ENCODE data around the gene DACH1.

DNA sequence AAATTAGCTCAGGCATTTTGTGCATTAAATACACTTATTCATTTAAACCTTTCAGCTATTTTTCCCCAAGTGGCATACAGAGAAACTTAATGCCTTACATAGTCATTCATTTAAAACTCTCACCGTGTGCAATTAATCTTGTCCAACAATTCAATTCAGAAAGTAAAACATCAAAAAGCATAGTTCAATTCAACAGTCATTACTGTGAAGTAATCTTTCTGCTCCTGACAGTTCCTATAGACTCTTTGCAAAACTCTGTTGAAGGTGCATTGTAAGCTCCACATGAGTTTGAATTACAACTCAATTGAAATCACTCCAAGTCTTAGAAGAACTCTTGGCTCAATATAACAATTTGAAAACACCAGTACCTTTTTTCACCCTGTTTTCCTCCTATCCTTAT lies 228.3 kb downstream of the DACH1 start:
- TF ChIP-seq, protein P1, sequence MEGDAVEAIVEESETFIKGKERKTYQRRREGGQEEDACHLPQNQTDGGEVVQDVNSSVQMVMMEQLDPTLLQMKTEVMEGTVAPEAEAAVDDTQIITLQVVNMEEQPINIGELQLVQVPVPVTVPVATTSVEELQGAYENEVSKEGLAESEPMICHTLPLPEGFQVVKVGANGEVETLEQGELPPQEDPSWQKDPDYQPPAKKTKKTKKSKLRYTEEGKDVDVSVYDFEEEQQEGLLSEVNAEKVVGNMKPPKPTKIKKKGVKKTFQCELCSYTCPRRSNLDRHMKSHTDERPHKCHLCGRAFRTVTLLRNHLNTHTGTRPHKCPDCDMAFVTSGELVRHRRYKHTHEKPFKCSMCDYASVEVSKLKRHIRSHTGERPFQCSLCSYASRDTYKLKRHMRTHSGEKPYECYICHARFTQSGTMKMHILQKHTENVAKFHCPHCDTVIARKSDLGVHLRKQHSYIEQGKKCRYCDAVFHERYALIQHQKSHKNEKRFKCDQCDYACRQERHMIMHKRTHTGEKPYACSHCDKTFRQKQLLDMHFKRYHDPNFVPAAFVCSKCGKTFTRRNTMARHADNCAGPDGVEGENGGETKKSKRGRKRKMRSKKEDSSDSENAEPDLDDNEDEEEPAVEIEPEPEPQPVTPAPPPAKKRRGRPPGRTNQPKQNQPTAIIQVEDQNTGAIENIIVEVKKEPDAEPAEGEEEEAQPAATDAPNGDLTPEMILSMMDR (conservative IDR thresholded peaks at IDR 0.05; ENCODE audit: low read depth, low read length) = no peak
- no peak for TF ChIP-seq EZH2 (IDR thresholded peaks at IDR 0.05; ENCODE audit: borderline replicate concordance, low read depth, low read length, poor library complexity, severe bottlenecking)
